ENCODE data around the gene IMPDH1.
A peak's percentile ranks its signal among the peaks of the same experiment; 100 is the strongest.

Gene IMPDH1

DNA sequence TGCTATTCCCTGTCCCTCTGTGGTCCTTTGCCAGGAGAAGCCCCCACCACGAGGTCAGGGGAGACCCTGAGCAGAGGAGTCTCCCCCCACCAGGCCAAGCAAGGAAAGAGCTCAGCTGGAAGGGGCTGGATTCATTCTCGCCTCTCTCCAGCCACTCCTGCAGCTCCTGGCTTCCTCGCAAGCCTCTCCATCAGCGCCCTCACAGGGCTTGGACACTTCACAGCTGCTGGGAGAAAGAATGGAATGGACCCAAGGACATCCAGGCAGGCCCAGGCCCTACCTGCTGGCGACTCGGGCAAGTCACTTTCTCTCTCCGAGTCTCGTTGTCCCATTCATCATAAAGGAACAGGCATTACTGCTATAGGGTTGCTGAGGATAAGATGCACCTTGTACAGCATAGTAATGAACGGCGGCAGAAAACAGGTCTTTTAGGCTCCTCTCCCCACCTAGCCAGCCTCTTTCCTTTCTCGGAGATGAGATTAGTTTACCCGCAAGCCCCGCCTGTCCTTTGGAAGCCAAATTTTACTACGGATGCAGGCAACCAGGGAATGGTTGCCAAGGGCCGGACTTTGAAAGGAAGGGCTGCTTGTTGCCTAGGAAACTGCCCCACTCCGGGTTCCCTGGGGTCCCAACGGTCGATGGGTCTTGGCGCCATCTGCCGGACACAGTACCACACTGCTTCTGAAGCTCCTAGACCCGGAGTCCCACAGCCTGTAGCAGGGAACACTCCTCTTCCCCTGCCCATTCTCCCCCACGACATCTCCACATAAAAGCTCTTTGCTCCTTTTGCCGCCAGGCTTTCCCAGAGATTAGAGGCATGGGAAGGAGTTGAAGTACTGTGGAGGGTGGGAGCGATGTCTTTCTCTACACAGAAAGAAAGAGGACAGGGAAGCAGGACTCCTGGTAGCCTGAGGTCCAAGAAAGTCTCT is 22.3 kb downstream of the IMPDH1 start:
- DNase-seq (ENCODE audit: low read depth in 2 of 2) = peak in 1 of 2 experiments; percentile 33

DNA sequence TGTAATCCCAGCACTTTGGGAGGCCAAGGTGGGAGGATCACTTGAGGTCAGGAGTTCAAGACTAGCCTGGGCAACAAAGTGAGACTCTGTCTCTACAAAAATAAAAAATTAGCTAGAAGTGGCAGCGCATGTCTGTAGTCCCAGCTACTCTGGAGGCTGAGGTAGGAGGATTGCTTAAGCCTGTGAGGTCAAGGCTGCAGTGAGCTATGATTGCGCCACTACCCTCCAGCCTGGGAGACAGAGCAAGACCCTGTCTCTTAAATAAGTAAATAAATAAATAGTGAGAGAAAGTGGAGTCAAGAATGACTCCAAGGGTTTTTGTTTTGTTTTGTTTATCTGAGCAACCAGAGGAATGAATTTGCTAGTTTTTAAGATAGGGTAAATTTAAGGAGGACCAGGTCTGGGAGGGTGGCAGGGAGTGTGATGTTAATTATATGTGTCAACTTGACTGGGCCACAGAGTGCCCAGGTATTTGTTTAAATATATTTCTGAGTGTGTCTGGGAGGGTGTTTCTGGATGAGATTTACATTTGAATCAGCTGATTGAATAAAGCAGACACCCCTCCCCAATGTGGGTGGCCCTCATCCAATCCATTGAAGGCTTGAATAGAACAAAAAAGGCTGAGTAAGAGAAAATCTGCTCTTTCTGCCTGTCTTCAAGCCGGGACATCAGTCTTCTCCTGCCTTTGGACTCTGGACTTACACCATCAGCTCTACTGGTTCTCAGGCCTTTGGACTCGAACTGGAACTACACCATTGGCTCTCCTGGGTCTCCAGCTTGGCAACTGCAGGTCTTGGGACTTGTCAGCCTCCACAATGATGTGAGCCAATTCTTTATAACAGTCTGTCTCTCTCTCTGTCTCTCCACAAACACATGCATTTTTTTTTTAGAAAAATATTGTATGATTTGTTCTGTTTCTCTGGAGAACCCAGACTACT is 23.5 kb downstream of the IMPDH1 start:
- no peak for DNase-seq (ENCODE audit: low read depth in 2 of 2)

DNA sequence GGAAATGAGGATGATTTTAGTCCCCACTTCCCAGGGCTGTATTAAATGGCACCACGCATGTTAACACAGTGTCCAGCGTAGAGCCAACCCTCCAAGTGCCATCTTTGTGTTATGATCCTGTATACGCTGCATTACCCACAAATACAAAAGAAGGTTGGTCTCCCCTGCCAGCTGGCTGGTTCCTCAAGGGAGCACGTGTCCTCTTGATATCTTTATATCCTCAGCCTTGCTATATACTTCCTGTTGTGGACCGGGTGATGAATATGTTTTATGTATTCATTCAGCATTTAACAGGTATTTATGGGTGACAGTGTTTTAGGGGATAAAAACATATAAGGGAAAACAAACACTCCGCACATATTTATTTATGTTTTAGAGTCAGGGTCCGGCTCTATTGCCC is 25.1 kb downstream of the IMPDH1 start:
- no peak for DNase-seq (ENCODE audit: low read depth in 2 of 2)

DNA sequence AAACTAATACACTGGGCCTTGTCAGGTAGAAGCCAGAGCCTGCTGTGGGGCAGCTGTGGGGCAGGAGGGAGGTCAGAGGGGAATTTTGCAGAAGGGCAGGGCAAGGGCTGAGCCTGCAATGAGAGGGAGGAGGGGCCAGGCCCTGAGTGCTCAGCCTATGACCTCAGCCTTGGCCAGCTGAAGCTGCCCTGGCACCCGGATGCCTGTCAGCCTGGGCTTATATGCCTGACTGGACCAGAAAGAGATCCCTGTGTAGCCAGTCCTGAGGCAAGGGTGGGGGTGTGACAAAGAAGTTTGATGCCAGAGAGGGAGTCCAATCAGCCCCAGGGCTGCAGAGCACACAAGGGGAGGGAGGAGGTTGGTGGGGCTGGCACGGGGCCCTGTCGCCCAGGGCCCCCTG is 26.0 kb downstream of the IMPDH1 start:
- no peak for DNase-seq (ENCODE audit: low read depth in 2 of 2)

DNA sequence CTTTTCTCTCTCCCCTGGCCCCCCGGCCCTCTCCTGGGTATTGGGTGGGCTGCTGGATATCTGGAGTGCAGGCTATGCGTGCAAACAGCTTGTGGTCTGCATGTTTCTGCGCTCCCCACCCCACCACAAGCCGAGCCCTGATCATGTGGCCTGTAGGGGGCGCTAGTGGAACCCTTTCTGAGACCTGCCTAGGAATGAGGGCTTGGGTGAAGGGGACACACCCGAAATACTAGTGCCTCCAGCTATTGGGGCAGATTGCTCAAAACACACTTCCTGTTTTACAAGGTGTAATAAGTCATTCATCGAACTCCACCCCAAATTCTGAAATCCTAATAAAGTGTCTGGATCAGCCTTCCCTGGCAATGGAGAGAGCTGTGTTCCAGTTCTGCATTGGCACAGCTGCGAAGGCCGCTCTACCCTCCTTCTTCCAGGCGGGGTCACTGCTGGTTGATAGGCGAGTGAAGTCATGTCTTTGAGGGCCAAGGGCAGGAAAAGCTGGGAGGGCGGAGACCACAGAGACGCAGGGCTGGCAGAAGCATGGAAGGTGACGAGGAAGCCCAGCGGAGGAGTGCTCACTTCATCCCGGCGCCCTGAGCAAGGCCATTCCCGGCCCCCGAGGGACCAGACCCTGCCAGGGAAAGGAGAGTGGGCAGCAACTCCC is 28.5 kb downstream of the IMPDH1 start:
- DNase-seq (ENCODE audit: low read depth in 2 of 2) = no peak

DNA sequence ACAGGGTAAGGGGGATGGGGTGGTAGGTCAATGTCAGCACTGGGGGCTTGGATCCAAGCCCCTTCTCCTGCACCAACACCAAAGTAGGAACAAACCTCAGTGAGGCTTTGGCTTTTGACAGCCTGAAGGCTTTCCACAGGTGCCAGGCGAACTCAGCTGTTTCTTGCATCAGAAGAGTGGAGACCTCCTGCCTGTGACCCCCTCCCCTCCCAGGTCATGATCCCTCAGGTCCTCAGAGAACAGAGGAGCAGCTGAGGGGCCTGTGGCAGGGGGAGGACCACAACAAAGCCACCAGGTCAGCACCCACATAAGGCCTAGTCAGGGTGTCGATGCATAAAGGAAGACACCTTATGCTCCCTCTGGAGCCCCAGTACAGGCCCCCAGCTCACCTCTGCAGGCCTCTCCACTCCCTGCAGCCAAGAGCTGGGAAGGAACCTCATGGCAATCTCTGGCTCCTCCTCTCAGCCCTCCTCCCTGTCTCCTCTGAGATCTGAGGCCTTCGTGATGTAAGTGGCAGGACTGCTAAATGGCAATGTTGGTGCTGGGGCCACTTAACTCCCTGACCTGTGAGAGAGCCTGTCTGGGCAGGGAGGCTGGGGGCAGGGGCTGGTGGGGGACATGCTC is 29.2 kb downstream of the IMPDH1 start:
- DNase-seq (ENCODE audit: low read depth in 2 of 2) = no peak

DNA sequence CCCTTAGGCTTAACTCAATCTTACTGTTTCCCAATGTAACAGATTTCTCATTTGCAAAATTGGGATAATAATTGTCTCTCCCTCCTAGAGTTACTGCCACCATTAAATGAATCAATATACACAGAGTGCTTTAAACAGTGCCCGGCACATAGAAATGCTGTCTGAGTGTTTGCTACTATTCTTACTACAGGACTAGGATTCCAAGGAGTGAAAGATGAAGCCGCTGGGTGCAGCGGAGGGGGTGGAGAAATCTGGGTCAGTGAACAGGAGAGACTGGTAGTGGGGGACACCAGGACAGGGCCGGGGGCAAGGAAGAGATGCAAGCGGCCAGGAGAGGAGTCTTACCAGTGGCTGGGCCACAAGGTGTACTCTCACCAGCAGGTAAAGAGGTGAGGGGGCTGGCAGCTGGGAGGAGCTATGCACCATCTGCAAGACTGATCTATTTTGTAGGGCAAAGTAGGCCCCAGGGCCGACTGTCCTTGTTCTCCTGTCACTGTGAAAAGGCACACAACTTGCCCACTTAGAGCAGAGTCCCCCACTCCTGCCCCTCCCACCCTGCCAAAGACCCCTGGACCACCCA is 29.8 kb downstream of the IMPDH1 start:
- no peak for DNase-seq (ENCODE audit: low read depth in 2 of 2)

- DNase-seq (ENCODE audit: low read depth in 2 of 2) = no peak
These were observed 31.1 kb downstream of the IMPDH1 start for GRCh38 chr7:128378637-128379036.

- DNase-seq (ENCODE audit: low read depth in 2 of 2) = no peak
These were observed 33.7 kb downstream of the IMPDH1 start for GRCh38 chr7:128376077-128376476.

DNA sequence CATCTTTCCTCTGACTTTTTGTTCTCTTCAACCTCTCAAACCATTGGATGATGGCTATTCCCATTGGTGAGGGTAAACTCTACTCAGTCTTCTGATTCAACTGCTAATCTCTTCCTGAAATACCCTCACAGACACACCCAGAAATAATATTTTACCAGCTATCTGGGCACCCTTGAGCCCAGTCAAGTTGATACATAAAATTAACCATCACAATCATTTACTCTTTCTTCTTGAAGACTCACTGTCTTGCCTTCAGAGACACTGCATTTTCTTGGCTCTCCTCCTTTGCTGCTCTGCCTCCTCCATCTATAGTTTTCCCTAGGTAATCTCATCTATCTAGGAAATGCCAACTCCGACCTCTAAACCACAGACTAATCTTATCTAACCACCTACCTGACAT is 35.7 kb downstream of the IMPDH1 start:
- no peak for DNase-seq (ENCODE audit: low read depth in 2 of 2)

- no peak for DNase-seq (ENCODE audit: low read depth in 2 of 2)
These were observed 36.2 kb downstream of the IMPDH1 start for GRCh38 chr7:128373606-128374005.

DNA sequence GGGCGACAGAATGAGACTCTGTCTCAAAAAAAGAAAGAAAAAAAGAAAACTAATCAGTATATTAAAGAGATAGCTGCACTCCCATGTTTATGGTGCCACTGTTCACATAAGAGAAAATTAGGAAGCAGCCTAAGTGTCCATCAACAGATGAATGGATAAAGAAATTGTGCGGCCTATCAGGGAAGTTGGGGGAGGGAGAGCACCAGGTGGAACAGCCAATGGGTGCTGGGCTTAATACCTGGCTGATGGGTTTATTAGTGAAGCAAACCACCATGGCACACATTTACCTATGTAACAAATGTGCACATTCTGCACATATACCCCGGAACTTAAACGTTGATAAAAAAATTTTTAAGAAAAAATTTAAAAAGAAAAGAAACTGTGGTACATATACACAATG is 39.3 kb downstream of the IMPDH1 start:
- DNase-seq (ENCODE audit: low read depth in 2 of 2) = no peak

DNA sequence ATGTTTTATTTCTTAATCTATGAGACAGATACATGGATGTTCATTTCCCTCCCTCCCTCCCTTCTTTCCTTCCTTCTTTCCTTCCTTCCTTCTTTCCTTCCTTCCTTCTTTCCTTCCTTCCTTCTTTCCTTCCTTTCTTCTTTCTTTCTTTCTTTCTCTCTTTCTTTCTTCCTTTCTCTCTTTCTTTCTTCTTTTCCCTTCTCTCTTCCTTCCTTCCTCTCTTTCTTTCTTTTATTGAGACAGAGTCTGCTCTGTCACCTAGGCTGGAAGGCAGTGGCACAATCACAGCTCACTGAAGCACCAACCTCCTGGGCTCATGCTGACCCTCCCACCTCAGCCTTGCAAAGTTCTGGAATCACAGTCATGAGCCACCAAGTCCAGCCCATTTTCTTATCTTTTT is 42.8 kb downstream of the IMPDH1 start:
- DNase-seq (ENCODE audit: low read depth in 2 of 2) = no peak

DNA sequence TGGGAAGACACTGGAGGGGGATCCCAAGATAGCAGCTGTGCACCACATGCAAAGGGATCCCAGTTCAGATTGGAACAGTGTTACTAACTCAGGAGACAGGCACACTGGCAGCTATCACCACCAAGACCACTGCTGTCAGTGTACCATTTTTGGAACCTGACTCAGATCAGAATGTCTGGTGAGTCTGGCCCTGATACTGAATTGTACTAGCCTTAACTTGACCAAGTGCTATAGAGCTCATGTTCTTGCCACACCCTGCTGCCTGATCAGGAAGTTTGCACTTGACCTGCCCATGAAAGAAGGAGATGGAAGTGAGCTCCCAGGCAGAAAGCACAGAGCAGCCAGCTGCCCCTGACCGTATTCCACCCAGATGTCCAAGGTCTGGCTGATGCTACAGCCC is 43.5 kb downstream of the IMPDH1 start:
- no peak for DNase-seq (ENCODE audit: low read depth in 2 of 2)

DNA sequence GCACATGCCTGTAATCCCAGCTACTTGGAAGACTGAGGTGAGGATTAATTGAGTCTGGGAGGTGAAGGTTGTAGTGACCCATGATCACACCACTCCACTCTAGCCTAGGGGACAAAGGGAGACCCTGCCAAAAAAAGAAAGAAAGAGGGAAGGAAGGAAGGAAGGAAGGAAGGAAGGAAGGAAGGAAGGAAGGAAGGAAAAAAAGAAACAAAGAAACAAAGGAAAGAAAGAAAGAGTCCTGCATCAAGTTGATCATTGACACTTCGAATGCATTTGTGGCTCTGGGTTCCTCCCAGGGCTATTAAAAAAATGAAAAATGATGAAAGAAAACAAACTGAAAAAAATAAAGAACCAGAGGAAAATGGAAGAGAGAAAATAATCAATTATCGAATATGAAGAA is 44.4 kb downstream of the IMPDH1 start:
- no peak for DNase-seq (ENCODE audit: low read depth in 2 of 2)

DNA sequence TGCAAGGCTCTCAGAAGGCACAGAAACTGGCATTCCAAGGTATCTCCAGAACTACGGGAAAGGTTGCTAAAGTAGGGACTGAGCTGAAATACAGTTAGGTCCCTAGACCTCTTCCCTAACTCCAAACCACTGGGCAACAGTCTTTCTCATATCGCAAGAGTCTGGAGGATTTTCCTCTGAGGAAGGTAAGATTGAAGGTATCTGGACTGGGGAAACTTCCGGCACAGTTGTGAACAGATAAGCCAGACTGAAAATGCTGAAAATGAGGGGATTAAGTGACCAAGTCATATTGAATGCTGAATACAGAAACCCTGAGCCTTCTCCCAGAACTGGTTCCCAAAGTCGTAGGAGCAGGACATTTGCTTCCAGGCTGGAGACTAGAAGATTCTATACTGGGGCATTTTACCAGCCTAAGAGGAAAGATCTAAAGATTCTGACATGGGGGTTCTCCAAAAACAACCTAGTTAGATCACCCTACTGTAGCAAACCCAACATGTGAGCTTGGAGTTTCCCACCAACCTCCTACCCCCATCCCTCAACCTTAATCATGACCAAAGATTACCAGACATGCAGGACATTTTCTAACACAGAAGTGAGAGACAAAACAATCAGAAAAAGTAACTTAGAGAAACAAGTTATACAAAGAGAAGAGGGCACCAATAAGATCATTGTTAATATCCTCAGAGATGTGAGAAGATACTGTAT is 45.5 kb downstream of the IMPDH1 start:
- no peak for DNase-seq (ENCODE audit: low read depth in 2 of 2)

DNA sequence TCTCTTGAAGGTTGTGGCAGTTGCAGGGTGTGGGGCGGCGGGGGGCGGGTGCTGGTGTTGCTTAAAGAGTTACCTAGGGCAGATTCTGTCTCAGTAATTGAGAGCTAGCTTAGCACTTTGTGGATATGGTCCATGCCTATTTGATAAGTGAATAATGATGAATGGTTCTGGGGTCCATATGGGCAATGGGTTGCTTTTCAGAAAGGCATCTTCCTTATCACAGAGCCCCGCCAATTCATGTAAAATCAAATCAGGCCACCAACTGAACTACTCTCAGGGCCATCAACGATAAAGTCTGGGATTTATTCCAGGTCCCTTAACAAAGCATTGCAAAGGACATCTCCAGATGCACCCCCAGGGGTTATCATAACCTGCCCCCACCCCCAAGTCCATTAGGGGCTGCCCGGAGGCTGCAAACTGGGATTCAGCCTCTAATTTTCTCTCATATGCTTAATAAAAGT is 46.5 kb downstream of the IMPDH1 start:
- no peak for DNase-seq (ENCODE audit: low read depth in 2 of 2)

- DNase-seq (ENCODE audit: low read depth in 2 of 2) = no peak
These were observed 47.1 kb downstream of the IMPDH1 start for GRCh38 chr7:128362670-128363069.

- no peak for DNase-seq (ENCODE audit: low read depth in 2 of 2)
These were observed 48.1 kb downstream of the IMPDH1 start, which contains the start of gene PRRT4 for GRCh38 chr7:128361411-128362379. Gene PRRT4, minus strand, starts transcription at chr7:128361690.

Measured in fibroblast of skin of left biceps (primary cell).